NCI-H526 (cell line): ENCODE measurements around the gene PFDN1.

Experiments used
- DNase-seq, 2 experiments: peaks; one replicate each; lab custom pipeline; 2025; lab: John Stamatoyannopoulos, UW

PFDN1 gene

DNA sequence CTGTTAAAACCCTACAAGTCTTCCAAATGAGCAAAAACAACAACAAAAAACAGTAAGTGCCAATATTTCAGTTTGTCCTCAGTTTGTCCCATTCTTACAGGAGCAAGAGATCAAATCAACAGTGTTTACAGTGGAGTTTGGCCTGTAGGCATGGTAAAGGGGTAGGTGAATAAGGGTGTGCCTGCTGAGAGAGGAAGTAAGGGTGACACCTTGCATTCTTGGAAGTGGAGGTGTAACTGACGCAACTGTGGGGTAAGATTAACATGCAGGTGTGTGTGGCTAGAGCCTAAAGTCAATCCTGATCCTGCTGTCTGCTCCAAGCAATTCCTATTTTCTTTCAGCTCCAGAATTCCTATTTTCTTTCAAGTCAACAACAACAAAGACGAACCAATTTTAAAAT, 43.4 kb downstream of the PFDN1 start:
- no peak for DNase-seq

DNA sequence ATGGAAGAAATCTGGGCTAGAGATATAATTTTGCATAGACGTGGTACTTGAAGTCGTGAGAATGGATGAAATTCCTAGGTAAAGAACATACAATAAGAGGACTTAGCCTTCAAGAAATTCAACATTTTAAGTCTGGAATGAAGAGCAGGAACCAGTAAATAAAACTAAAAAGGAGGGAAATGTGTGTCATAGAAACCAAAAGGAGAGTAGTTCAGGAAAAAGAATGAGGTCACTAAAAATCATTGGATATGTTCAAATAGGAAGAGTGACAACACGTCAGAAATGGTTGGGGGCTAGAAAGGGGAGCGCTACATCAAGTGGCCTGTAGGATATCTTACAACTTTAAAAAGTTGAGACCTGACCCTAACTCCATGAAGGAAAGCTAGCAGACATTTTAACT, 44.0 kb downstream of the PFDN1 start:
- no peak for DNase-seq

DNA sequence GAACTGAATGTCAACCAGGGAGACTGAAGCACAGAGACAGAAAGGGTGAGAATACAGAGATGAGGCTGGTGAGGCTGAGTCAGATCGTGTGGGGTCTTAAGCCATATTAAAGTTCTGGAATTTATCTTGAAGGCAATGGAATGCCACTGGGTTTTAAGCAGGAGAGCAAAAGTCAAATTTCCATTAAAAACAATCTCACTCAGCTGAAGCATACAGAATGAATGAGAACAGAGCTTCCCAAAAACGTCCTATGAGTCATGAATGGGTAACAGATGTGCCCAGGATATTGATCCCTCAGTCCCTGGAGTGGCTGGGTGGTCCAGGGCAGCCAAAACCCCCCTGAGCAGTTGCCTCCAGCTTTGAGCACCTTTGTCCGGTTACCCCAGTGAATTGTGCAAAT, 44.9 kb downstream of the PFDN1 start:
- DNase-seq: no peak

DNA sequence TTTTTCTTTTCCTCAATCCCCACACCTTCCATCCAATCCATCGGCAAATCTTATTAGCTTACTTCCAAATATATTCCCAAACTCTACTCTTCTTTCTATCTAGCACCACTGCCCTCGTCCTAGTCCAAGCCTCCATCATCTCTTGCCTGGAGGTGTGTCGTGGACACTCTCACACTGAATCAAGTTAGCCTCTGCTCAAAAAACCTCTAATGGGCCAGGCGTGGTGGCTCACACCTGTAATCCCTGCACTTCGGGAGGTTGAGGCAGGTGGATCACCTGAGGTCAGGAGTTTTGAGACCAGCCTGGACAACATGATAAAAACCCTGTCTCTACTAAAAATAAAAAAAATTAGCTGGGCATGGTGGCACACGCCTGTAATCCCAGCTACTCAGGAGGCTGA, 46.2 kb downstream of the PFDN1 start:
- no peak for DNase-seq

DNA sequence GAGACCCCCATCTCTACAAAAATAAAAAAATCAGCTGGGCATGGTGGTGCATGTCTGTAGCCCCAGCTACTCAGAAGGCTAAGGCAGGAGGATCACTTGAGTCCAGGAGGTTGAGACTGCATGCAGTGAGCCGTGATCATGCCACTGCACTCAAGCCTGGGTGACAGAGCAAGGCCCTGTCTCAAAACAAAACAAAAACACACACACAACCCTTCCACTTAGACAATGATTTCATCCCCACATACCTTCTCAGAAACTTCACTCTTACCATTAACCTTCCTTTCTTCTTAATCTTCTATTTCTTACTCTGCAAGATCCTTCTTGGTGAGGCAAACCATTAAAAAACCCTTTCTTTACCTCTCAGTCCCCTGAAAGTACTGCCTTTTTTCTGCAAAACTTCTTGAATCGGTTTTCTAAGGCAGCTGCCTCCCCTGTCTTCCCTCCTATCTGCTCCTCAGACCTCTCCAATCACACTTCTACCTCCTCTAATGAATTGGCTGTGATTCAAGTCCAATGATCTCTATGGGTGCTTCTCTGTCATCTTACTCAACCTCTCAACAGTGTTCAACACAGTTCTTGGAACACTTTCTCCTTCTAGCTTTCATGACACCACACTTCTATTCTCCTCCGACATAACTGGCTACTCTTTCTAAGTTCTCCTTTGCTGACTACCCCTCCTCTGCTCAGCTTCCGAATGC, 47.3 kb downstream of the PFDN1 start:
- DNase-seq: no peak

DNA sequence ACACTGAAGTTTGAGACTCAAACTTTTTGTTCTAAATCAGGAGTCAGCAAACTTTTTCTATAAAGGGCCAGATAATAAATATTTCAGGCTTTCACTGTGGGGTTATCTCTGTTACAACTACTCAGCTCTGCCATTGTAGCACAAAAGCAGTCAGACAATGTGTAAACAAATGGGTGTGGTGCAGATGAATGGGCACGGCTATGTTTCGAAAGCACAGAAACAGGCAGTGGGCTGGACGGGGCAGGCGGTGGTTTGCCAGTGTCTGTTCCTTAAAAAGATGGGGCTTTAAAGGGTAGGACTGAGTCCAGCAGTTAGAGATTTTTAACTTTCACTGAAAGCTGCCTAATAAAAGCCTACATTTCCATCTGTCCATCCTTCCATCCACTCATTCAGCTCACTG, 48.9 kb downstream of the PFDN1 start:
- no peak for DNase-seq

DNA sequence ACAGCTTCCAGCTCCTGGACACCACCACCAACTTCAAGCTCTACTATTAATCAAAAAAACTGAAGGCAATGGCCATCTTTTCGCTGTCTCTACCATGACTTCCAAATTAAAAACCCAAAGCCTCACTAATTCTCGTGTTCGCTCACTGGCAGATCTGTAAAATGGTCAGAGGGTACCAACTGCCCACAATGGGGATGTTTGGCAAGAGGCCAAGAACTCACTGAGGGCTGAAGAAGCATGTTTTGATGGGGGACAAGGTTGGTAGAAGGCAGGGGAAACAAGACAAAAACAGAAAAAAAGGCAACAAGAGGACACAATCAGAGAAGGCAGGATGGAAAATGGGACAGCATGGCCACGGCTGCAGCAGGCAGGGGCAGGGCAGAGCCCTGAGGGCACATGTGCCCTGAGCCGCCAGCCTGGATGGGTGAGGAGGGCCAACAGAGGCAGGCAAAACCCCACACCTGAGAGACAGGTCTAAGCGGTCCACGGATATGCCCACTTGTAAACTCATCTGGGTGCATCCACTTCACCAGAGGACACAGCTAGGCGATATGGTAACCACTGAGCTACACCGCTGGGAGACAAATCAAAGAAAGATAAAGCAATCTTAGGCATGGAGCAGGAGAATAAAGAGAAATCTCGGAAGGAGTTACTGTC, 50.3 kb downstream of the PFDN1 start:
- DNase-seq: no peak

DNA sequence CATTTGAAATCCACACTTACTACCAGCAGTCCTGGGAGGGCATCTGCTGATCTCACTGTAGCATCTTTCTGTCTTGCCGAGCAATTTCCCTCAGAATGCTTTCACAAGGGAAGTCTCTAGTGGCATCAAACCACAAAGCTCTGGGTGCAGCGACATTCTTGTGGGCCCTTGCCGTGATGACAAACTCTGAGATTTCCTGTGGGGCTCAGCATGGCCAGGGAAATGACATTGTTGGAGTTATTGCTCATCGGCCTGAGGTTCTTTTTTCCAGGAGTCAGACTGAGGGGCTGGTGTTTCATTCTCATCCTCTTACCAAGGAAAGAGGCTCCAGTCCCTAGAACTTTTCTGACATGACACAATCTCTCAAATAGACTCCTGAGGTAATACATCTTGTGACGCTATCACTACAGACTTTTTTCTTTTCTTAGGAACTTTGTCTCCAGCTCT, 51.4 kb downstream of the PFDN1 start:
- DNase-seq: no peak

DNA sequence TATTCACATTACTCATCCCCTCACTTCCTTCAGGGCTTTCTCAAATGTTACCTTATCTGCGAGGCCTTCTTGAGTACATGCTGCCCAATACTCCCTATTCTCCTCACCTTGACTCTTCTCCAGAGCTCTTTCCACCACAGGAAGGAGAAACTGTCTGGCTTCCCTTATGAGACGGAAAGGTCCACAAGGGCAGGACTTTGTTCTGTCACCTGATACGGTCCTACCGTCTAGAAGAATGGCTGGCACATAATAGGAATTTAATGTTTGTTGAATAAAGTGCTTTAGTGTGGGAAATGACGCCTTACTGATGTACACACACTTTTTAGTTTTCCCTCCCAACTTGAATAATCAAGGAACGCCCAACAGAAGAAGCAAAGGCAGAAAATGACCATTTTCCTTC, 52.5 kb downstream of the PFDN1 start:
- no peak for DNase-seq

DNA sequence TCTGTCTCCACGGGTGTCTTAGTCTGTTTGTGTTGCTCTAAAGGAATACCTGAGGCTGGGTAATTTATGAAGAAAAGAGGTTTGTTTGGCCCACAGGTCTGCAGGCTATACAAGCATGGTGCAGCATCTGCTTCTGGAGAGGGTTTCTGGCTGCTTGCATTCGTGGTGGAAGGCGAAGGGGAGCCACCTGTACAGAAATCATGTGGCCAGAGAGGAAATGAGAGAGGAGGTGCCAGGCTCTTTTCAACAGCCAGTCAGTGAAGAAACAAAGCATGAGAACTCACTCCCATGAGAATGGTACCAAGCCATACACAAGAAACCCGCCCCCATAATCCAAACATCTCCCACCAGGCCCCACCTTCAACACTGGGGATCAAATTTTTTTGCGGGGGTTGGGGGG, 53.4 kb downstream of the PFDN1 start:
- DNase-seq: no peak

DNA sequence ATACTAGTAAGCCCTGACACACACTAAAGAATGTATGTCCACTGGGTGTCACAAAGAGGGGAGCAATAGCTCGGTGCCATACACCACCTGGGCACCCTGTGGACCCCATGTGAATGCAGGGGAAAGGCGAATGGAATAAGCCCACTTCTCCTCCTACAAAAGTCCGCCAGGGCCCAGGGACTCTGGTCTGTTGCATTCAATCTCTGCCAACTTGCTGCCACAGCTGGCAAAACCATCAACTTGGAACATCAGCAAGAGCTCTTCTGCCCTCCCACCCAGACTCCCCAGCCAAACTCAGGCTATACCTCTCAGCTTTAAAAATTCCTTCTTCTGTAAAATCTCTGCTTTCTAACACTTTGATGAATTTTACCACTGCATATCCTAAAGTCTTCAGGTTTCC, 54.5 kb downstream of the PFDN1 start:
- DNase-seq: no peak

DNA sequence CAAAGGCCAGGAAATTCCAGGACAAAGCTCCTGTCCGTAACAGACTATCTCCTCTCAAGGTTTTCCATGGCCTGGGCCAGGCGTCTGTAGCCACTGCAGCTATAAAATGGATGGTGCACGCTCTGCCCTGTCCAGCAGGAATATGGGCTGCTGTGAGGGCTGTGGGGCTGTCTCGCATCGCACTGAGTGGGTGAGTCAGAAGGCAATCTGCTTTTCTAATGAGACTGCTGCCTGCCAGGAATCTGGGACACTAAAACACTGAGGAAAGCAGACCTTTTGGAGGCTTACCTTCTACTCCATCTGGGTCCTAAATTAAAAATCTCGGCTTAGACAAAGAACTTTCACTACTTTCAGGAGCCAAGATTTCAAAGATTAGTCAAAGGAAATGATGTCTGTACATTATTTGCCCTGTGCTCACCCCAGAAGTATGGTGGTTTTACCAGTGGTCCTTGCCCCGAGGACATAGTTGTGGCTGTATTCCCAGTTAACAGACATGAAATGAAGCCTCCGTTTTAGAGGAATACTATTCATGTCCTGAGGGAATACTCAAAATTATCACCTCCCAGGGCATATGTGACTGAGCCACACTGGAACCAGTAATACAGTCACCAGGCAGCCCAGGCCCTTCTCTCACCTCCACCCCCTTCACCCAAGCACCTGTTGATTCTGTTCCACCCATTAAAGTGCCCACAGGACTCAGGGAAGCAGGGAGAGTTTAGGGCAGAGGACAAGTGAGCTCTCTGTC, 56.4 kb downstream of the PFDN1 start:
- no peak for DNase-seq

DNA sequence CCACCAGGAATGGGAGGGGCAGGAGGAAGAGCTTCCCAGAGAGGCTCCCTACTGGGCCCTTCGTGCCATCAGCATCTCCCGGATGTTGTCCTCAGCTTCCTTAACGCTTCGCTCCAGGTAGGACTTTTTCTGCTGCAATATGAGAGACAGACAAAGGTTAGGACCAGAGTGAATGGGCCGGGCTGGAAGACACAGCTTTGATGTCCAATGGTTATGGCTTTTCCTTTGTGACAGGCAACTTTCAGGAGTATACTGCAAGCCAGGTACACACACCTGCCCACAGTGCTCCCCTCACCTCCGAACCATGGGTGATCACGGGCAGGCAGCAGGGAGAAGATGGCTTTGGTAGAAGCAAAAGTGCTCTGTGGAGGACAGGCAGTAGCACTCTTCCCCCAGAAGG, 57.0 kb downstream of the PFDN1 start:
- DNase-seq: no peak

DNA sequence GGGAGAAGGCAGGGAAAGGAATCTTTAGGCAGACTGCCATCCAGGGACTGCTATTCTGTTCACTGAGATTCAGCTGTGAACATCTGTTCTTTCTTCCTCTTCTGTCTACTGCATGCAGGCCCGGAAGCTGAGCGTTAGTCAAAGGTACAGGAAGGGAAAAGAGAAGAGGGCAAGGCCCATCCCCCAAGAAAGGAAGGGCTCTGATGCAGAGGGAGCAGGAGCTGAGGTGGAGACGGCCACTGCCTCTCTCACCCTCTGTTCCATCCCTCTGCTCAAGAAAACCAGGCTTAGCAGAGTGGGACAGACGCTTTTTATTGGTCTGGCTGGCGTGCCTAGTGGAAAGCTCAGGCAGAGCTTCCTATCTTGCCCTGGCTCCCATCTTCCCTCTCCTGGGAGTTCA, 57.6 kb downstream of the PFDN1 start:
- no peak for DNase-seq

DNA sequence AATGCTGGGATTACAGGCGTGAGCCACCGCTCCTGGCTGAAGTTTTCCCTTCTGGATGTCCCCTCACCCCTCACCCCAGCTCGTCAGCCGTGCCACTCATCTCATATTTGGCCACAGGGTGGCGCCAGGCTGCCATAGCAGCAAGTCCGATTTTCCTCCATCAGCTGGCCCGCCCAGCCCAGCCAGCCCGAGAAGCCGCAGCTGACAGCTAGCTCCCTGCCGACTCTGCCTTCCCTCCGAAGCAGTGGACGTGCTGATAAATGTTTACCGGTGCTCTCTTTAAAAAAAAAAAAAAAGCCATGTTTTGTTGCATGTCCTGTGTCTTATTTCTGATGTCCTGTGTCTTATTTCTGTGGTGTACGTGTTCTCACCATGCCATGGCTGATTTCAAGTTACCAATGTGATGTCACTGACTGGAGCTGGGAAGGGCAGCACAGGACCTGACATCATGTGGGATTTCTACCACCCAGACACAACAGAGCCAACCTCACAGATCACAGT, 58.3 kb downstream of the PFDN1 start:
- peak; percentile 62 to 95 for DNase-seq

DNA sequence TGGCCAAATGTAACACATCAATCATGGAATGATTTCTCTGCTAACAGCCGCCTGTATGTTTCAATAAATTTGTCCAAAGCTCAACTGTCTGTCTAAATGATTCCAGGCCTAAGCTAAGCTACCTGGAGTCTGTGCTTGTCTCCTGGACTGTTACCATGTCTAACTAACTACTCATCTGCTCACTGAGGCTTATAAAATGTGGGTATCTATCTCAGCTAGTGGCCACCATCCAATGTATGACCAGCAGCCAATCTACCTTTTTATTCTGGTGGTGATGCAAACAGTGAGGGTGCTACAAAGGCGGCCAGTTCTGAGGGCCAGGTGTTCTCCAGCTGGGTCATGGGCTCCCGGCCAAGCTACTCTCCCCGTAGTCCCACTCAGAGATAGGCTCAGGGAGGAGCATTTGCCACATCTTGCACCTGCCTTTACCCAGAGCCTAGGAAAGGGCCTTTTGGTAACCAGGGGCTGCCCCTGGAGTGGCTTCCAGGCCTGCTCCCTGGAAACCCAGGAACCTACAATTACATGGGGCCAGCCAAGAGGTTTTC, 59.1 kb downstream of the PFDN1 start:
- no peak for DNase-seq

DNA sequence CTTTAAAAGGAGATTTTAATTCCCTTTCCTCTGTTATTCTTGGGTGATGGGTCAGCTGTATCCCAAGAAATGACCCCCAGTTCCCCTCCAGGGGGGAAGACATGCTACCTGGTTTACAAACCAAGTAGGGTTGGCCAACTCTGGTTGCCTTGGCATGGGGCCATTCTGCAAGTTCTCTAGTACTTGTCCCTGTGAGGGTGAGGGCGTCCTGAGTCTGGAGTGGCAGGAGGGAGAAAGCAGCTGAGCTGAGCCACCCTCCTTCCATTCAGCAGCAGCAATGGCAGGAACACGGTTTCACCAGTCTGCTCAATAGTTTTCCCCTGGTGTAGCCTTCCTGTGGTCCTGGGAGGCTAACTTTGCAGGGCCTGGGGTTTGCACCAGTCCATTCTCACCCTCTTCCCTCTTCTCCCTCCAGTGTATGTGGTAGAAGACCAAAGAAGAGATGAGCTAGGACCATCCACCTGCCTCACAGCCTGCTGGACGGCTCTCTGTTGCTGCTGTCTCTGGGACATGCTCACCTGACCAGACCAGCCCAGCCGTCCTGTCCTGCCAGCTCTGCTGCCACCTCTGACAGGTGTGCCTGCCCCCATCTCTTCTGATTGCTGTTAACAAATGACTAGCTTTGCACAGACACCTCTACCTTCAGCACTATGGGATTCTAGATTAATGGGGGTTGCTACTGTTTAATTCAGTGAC, 59.9 kb downstream of the PFDN1 start:
- DNase-seq: no peak

DNA sequence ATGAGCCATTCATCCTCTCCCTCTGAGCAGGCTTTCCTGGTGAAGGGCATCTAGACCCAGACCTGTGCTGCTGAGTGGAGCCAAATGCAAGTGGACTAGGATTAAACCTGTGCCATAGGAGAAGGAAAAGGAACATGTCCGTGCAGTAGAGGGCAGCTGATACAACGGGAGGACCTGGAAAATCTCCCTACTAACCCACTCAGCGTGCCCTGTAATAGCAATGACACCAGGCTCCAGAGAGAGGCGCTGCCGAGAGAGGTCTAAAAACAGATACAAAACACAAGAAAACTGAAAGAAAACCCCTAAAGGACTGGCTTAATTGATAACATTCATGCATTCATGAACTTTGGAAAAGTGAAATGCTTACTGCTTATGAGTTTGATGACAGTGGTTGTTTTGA, 60.8 kb downstream of the PFDN1 start:
- DNase-seq: no peak

DNA sequence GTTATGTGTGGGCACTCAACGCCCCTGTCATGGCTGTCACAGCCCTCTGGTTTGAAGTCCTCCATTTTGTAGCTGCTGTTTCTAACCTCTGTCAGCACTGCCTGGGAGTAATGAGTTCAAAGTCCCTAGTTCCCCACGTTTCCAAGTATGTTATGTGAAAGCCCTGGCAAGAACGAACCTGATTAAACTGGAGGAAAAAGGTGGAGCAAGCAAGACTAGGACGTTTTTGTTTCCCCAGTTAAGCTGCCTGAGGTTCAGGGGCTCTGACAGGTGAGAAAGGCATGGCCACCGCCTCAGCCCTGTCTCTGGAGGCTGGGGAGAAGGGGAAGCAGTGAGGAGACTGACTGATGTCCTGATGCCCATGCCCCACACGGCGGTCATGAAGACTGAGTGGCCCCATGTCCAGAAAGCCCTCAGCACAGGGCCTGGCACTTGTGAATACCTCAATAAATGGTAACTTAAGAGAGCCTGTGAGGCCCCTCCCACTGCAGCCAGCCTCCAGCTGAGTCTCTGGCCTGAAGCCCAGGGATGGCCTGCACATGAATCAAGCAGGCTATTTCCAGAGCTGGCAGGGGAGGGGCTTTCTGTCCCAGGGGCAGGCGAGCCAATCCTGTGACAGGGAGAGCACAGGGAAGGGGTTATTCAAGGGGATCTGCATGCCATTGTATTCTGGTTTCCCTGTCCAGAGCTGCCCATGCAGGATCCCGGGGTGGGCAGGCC, 61.8 kb downstream of the PFDN1 start:
- peak in 1 of 2 experiments; percentile 43 for DNase-seq

DNA sequence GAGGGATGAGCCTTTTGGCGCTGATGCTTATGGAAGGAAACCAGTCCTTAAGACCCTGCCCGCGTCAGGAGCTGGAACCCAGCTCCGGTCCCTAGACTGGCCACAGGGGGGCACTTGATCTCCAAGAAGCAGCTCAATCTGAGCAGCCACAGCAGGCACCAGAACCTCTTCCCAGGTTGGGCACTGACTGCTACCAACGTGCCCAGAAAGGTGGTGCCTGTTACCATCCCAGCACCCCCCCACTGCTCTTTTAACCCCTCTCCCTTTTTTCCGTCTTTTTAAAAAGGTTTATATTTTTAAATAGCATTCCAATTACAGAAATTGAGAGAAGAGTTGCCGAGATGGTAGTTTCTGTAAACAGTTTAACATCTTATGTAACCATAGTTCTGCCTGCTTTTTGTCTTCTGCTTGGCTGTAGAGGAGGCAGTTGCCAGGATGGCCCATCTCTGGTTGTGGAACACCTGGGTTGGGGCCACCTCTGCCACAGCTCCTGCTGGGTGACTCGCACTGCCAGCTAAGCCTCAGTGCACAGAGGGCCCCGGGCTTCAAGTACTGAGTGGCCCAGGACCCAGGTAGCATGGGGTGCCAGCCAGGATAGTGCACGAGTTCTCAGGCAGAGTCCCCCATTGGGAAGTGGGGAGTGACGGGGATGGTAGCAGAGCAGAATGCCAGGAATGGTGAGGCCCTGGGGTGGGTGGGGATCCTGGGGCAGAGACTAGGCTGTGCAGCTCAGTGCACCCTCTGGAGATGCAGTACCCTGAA, 62.8 kb downstream of the PFDN1 start:
- DNase-seq: peak; percentile 69 to 91

DNA sequence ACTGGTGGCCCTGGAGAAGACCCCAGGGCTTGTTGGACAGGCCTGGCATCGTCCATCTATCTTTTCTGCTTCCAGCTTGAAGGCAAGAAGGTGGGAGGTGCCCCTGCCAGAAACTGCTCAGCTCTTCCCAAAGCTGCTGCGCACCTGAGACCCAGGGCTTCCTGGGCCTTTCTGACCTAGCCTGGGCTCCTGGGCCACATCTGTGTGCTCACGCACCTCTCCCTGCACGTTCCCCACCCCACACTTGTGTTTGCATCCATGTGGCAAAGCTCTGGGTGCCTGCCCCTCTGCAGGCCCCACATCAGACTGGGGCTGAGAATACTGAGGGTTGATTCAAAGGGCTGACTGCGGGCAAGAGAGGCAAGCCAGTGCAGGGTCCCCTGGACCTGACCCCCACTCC, 63.4 kb downstream of the PFDN1 start:
- DNase-seq: no peak
